Stomach (tissue), 4 donors: Measurements from ENCODE around the gene TLK2.

ENCODE experiments used
- CTCF ChIP-seq, 7 experiments: fragments of 450-650 bp in 4 of 7; fragments of 200-600 bp in 3 of 7; sonication (generic) in 3 of 7; IDR thresholded peaks; one replicate each; pipeline ENCODE4 v1.5.1; 2016 to 2019; ENCODE audit warnings: antibody characterized with exemption in 7 of 7, control low read depth in 2 of 7, mild to moderate bottlenecking in 1 of 7
- EP300 ChIP-seq: sonication (generic); formaldehyde crosslinking; IDR thresholded peaks from one replicate; pipeline ENCODE4 v1.6.1; 2017; ENCODE audit warnings: antibody characterized with exemption
- POLR2A ChIP-seq, 4 donors: fragments of 450-650 bp; IDR thresholded peaks; one replicate each; pipeline ENCODE4 v1.6.1; 2016; ENCODE audit warnings: antibody characterized with exemption in 4 of 4, control low read depth in 2 of 4, mild to moderate bottlenecking in 1 of 4, moderate library complexity in 1 of 4
- POLR2AphosphoS5 ChIP-seq, 3 donors: sonication (generic); formaldehyde crosslinking; IDR thresholded peaks; one replicate each; pipeline ENCODE4 v1.6.1; 2016; ENCODE audit warnings: antibody characterized with exemption in 3 of 3

DNA sequence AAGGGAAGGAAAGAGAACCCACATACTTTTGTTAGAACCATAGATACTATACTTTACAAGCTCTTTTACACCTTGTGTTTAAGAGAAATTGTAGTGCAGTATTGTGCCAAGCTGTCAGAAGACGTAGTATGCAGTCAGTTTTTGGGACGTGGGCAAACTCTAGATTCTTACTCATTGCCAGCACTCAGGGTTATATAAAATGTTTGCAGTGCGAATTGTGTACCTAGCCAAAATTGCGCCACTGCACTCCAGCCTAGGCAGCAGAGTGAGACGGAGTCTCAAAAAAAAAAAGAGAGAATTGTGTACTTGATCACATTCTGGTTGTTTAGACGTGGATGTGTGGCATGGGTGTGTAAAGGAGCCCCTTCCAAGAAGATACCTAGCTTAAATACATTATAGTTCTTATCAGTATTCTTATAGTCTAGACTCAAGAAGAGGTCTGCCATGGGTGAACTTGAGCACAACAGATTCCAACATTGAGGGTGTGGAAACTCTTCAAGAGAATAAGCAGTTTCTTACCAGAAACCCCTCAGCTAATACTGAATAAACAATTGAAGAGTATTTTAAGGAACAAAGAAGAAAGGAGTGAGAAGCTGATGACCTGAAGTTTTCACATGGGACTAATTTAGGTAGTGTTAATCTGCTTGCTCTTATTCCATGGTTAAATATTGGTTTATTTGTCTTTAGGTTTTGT, 121.5 kb downstream of the TLK2 start:
- TF ChIP-seq CTCF (IDR thresholded peaks at IDR 0.05) (no peak), POLR2A (IDR thresholded peaks at IDR 0.05) (no peak), POLR2AphosphoS5 (IDR thresholded peaks at IDR 0.05) (no peak), EP300 (no peak)
